Peyer's patch (tissue), 4 donors: ENCODE data around the gene DRC3.

Experiments used
- CTCF ChIP-seq, 6 experiments: fragments of 450-650 bp in 4 of 6; fragments of 200-600 bp in 2 of 6; sonication (generic) in 1 of 6; IDR thresholded peaks; one replicate each; pipeline ENCODE4 v1.5.1; 2017 to 2019; ENCODE audit warnings: antibody characterized with exemption in 6 of 6, mild to moderate bottlenecking in 3 of 6, moderate library complexity in 1 of 6
- POLR2A ChIP-seq, 2 donors: fragments of 450-650 bp; IDR thresholded peaks; one replicate each; pipeline ENCODE4 v1.5.1; 2017; ENCODE audit warnings: antibody characterized with exemption in 2 of 2, mild to moderate bottlenecking in 2 of 2, moderate library complexity in 2 of 2

- no peak for TF ChIP-seq CTCF (IDR thresholded peaks at IDR 0.05)
- TF ChIP-seq POLR2A (IDR thresholded peaks at IDR 0.05): no peak
These were observed 56.4 kb downstream of the DRC3 start for GRCh38 chr17:18028952-18029540.
